HepG2 (cell line): Measurements from ENCODE around the gene COMT. TPM values are rescaled to one million over a fixed set of nuclear protein-coding genes. Genes with fewer than 3 reads are reported as not detected.

Experiments
- ATAC-seq: fragments of 200-7000 bp; cut with Tn5 transposase; 3 replicates; pipeline ENCODE4 v1.9.1; 2020; ENCODE audit warnings: mild to moderate bottlenecking, moderate library complexity
- BruUV-seq: library from RNA; stranded (reverse); fragments of 400-500 nt; replicated peaks from 2 replicates; lab custom pipeline; 2021; lab: Mats Ljungman, UMichigan
- CTCF ChIA-PET: fragments of 300-600 bp; formaldehyde crosslinking; extraction: SDS; loops from one replicate; lab custom pipeline; 2021; ENCODE audit warnings: low total read pairs, inconsistent platforms, low intra/inter-chr PET ratio; lab: Yijun Ruan, JAX
- POLR2A ChIA-PET: fragments of 350-600 bp; sonication (Branson Sonifier 250); formaldehyde crosslinking; loops from one replicate; lab custom pipeline; 2020; ENCODE audit warnings: antibody characterized with exemption, inconsistent platforms; lab: Yijun Ruan, JAX
- DNase-seq: peaks from one replicate; pipeline ENCODE4 v3.0.0-alpha.2; 2015; ENCODE audit warnings: low spot score
- FAIRE-seq: peaks from 3 replicates; lab custom pipeline; 2011; peaks lifted over from hg19 to GRCh38; lab: Jason Lieb, UNC
- H2AFZ ChIP-seq: one replicate; pipeline ENCODE4 v1.6.1; 2011; ENCODE audit warnings: low read length, inconsistent platforms
- H3K27ac ChIP-seq: fragments of 300-600 bp; 3 replicates; pipeline ENCODE4 v1.8.0; 2011; ENCODE audit warnings: mixed run types, mild to moderate bottlenecking, mixed read lengths, low read length, inconsistent platforms; ENCODE audit not compliant: insufficient read depth; ENCODE audit errors: extremely low read length
- H3K27me3 ChIP-seq, 2 experiments: fragments of 200-600 bp in 1 of 2; 2 replicates in 1 of 2; 3 replicates in 1 of 2; pipeline versions ENCODE4 v1.6.0 to v1.8.0; 2011; ENCODE audit warnings: low read length in 2 of 2, mild to moderate bottlenecking in 2 of 2, moderate library complexity in 2 of 2, inconsistent platforms in 1 of 2; ENCODE audit not compliant: insufficient read depth in 2 of 2, control insufficient read depth in 1 of 2
- H3K36me3 ChIP-seq, 2 experiments: fragments of 200-600 bp in 1 of 2; replicated peaks in 1 of 2; 2 replicates in 1 of 2; 3 replicates in 1 of 2; pipeline versions ENCODE4 v1.5.1 to v1.8.0; 2011; ENCODE audit warnings: low read length in 2 of 2, inconsistent platforms in 1 of 2; ENCODE audit not compliant: insufficient read depth in 2 of 2, control insufficient read depth in 1 of 2
- H3K4me1 ChIP-seq: 2 replicates; pipeline ENCODE4 v1.5.1; 2012; ENCODE audit warnings: low read length, inconsistent platforms; ENCODE audit not compliant: insufficient read depth
- H3K4me2 ChIP-seq: 2 replicates; pipeline ENCODE4 v1.6.0; 2011; ENCODE audit warnings: low read depth, low read length, inconsistent platforms
- H3K4me3 ChIP-seq, 3 experiments: fragments of 200-600 bp in 1 of 3; sonication (generic), shearing (Covaris generic) in 1 of 3; replicated peaks in 1 of 3; 2 replicates each; pipeline ENCODE4 v1.5.1; 2011 to 2016; ENCODE audit warnings: low read length in 3 of 3, inconsistent platforms in 2 of 3, low read depth in 2 of 3, mild to moderate bottlenecking in 2 of 3, control low read depth in 1 of 3, mixed read lengths in 1 of 3; ENCODE audit not compliant: insufficient read depth in 1 of 3
- H3K79me2 ChIP-seq: one replicate; pipeline ENCODE4 v1.6.1; 2011; ENCODE audit warnings: low read length, inconsistent platforms; ENCODE audit not compliant: insufficient read depth
- H3K9ac ChIP-seq: 2 replicates; pipeline ENCODE4 v1.6.0; 2011; ENCODE audit warnings: mild to moderate bottlenecking, low read depth, low read length, inconsistent platforms; ENCODE audit not compliant: insufficient read depth
- H3K9me3 ChIP-seq: 2 replicates; pipeline ENCODE4 v1.5.1; 2012; ENCODE audit warnings: mild to moderate bottlenecking, low read length
- H4K20me1 ChIP-seq: 2 replicates; pipeline ENCODE4 v1.6.0; 2011; ENCODE audit warnings: inconsistent platforms, mild to moderate bottlenecking, low read length, moderate library complexity; ENCODE audit not compliant: insufficient read depth
- ATF1 ChIP-seq: IDR thresholded peaks from 2 replicates; pipeline ENCODE4 v1.6.1; 2016; ENCODE audit warnings: mild to moderate bottlenecking, control low read depth
- BRD4 ChIP-seq: sonication (generic); formaldehyde crosslinking; IDR thresholded peaks from 2 replicates; pipeline ENCODE4 v1.4.0; 2020; ENCODE audit warnings: missing genetic modification reagents
- CBX2 ChIP-seq, 2 experiments: fragments of 200-600 bp in 1 of 2; sonication (generic); formaldehyde crosslinking in 1 of 2; IDR thresholded peaks; 2 replicates each; pipeline versions ENCODE4 v1.7.0 to v1.8.1; 2018 to 2022; ENCODE audit warnings: low read depth in 2 of 2, low read length in 1 of 2, mild to moderate bottlenecking in 1 of 2, missing genetic modification reagents in 1 of 2
- DNMT3B ChIP-seq: conservative IDR thresholded peaks from 2 replicates; pipeline ENCODE4 v1.6.1; 2016; ENCODE audit warnings: missing biosample characterization, control low read depth
- ELF1 ChIP-seq: sonication (generic); formaldehyde crosslinking; IDR thresholded peaks from 2 replicates; pipeline ENCODE4 v1.4.0; 2020; ENCODE audit warnings: missing genetic modification reagents
- ESRRA ChIP-seq: sonication (generic); formaldehyde crosslinking; IDR thresholded peaks from 2 replicates; pipeline ENCODE4 v1.5.1; 2020; ENCODE audit warnings: mild to moderate bottlenecking, low read depth, missing genetic modification reagents
- GRHL1 ChIP-seq: sonication (generic); formaldehyde crosslinking; conservative IDR thresholded peaks from 2 replicates; pipeline ENCODE4 v1.8.0; 2022; ENCODE audit warnings: missing genetic modification reagents
- PITX1 ChIP-seq: sonication (generic); formaldehyde crosslinking; IDR thresholded peaks from 2 replicates; pipeline ENCODE4 v1.5.1; 2020; ENCODE audit warnings: mild to moderate bottlenecking, missing genetic modification reagents
- SMAD1 ChIP-seq: sonication (generic); formaldehyde crosslinking; IDR thresholded peaks from 2 replicates; pipeline ENCODE4 v1.4.0; 2020; ENCODE audit warnings: missing genetic modification reagents, low read depth, mild to moderate bottlenecking, borderline replicate concordance
- ZNF101 ChIP-seq: sonication (generic); formaldehyde crosslinking; IDR thresholded peaks from 2 replicates; pipeline ENCODE4 v1.4.0; 2020; ENCODE audit warnings: mild to moderate bottlenecking, low read depth, missing genetic modification reagents, borderline replicate concordance
- ZNF253 ChIP-seq: sonication (generic); formaldehyde crosslinking; IDR thresholded peaks from 2 replicates; pipeline ENCODE4 v1.8.0; 2022; ENCODE audit warnings: mild to moderate bottlenecking, missing genetic modification reagents, borderline replicate concordance
- ZNF430 ChIP-seq: sonication (generic); formaldehyde crosslinking; IDR thresholded peaks from 2 replicates; pipeline ENCODE4 v1.9.0; 2021; ENCODE audit warnings: mild to moderate bottlenecking, missing genetic modification reagents
- ZNF652 ChIP-seq: IDR thresholded peaks from 2 replicates; pipeline ENCODE4 v1.6.1; 2016; ENCODE audit warnings: low read depth, borderline replicate concordance
- ZSCAN22 ChIP-seq: sonication (generic); formaldehyde crosslinking; IDR thresholded peaks from 2 replicates; pipeline ENCODE4 v1.4.0; 2020; ENCODE audit warnings: mild to moderate bottlenecking, missing genetic modification reagents
- ZUFSP ChIP-seq: sonication (generic); formaldehyde crosslinking; IDR thresholded peaks from 2 replicates; pipeline ENCODE4 v1.9.0; 2021; ENCODE audit warnings: missing genetic modification reagents, mild to moderate bottlenecking, borderline replicate concordance
- WGBS: methylation state at CpG from one replicate; pipeline ENCODE4 v1.1.6; 2017; ENCODE audit warnings: low lambda C conversion rate; 5-methylcytosine and 5-hydroxymethylcytosine counted together
- in situ Hi-C: cut with HindIII; loops from 2 replicates; pipeline ENCODE4 v1.10.0; 2017; ENCODE audit warnings: low pct_unique_long_range_greater_than_20kb; ENCODE audit not compliant: extremely low pct_ligation_motif_present
- intact Hi-C: fragments of 100-400 bp; cut with micrococcal nuclease; formaldehyde crosslinking; loops from one replicate; pipeline ENCODE4 v1.10.0; 2022; ENCODE audit not compliant: unreplicated experiment
- polyA plus RNA-seq, 8 experiments: library from polyadenylated mRNA; depleted of rRNA in 3 of 8; stranded (reverse) in 7 of 8; unstranded in 1 of 8; fragments of >200 nt; fragmentation: Illumina TruSeq in 4 of 8; extraction: Trizol in 4 of 8; gene quantifications; 2 replicates each; pipeline versions ENCODE4 v1.2.1 to v1.2.3, GENCODE V29; 2011 to 2016; ENCODE audit warnings: low read depth in 4 of 8, missing spikeins in 1 of 8, mixed read lengths in 1 of 8; ENCODE audit not compliant: insufficient read depth in 1 of 8
- total RNA-seq, 5 experiments: library from RNA; depleted of rRNA; stranded (reverse); fragments of >200 nt; fragmentation: Illumina TruSeq; extraction: Trizol; gene quantifications; 2 replicates each; pipeline ENCODE4 v1.2.3, GENCODE V29; 2016; ENCODE audit warnings: low read depth in 1 of 5
- TF ChIP-seq, protein P1 (sequence below): fragments of 450-650 bp; IDR thresholded peaks from 2 replicates; pipeline ENCODE4 v1.6.1; 2016
- TF ChIP-seq, protein P2 (sequence below): sonication (generic); formaldehyde crosslinking; IDR thresholded peaks from 2 replicates; pipeline ENCODE4 v1.8.0; 2022; ENCODE audit warnings: mild to moderate bottlenecking, missing genetic modification reagents, borderline replicate concordance

COMT gene
- total and polyA plus RNA-seq, 2 of the 13 experiments (the other 11 are each of a cell fraction or from before 2014, with no cell fraction given), result 156 to 162 TPM

DNA sequence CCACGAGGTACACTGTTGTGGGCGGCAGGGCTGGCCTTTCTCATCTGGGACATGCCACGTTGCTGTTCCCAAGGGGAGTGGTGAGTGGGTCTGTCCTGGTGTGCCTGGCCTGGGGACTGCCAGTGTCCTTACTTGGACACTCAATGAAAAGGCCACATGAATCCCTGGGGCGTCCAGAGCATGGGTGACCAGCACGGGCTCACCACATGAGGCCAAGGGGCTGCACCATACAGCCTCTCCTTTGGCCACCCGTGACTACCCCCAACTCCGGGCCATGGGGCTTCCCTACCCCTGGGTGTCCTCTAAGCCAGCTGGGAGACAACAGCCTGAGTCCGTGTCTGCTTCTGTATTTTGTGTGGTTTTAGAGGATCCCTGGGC, 20.3 kb downstream of the COMT start (continued):
- TF ChIP-seq, protein P1, sequence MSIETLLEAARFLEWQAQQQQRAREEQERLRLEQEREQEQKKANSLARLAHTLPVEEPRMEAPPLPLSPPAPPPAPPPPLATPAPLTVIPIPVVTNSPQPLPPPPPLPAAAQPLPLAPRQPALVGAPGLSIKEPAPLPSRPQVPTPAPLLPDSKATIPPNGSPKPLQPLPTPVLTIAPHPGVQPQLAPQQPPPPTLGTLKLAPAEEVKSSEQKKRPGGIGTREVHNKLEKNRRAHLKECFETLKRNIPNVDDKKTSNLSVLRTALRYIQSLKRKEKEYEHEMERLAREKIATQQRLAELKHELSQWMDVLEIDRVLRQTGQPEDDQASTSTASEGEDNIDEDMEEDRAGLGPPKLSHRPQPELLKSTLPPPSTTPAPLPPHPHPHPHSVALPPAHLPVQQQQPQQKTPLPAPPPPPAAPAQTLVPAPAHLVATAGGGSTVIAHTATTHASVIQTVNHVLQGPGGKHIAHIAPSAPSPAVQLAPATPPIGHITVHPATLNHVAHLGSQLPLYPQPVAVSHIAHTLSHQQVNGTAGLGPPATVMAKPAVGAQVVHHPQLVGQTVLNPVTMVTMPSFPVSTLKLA, result no peak
- TF ChIP-seq BRD4 (CRISPR knock-in tag) (no peak), ESRRA (CRISPR knock-in tag) (no peak), GRHL1 (CRISPR knock-in tag) (no peak), ZNF430 (CRISPR knock-in tag) (no peak), ZNF253 (CRISPR knock-in tag) (no peak), PITX1 (0 out of 2 replicates have a peak, but pooled peaks have one; percentile 11), ZNF101 (no peak), ELF1 (no peak)

- peak; percentile 64 for ATAC-seq
- ChIA-PET CTCF (interaction anchor here (1.0 kb wide), 1 partner anchor 9 kb away, joined by 3 read pairs; no protein-coding TSS in a partner anchor), POLR2A (interaction anchor here (0.7 to 1.8 kb wide), 10 partner anchors 9 to 155 kb away, joined by 3 to 15 read pairs (median 6); partner anchors contain the start of genes COMT, DGCR8, TANGO2 and TRMT2A)
- no TSS peak for BruUV-seq
- FAIRE-seq, result no peak
- peak; percentile 84 for DNase-seq
- Histone ChIP-seq H3K27ac (peak overlapping the region; percentile 99), H3K4me1 (peaks cover 75% of the 10 kb centered on the region), H2AFZ (no peak overlapping the region), H3K9me3 (no peaks in the 10 kb centered on the region), H3K36me3 (peaks cover 8 to 30% of the 10 kb centered on the region in 2 experiments; a peak in 3 of 5 replicates), H4K20me1 (no peaks in the 10 kb centered on the region; the same call in 1 of the 2 replicates), H3K9ac (peak overlapping the region; percentile 77), H3K4me3 (peak overlapping the region; percentile 44 to 75 (median 47); a peak in 5 of 6 replicates), H3K27me3 (no peaks in the 10 kb centered on the region), H3K79me2 (peaks cover 12% of the 10 kb centered on the region), H3K4me2 (peak overlapping the region; percentile 96)
- 16% methylated on average over 6 of the region's 22 CpGs for WGBS
- intact Hi-C loops (no loop called here), in situ Hi-C loops (no loop called here)
- TF ChIP-seq ATF1 (no peak), DNMT3B (CRISPR knock-in tag) (no peak), ZSCAN22 (CRISPR knock-in tag) (no peak), SMAD1 (CRISPR knock-in tag) (no peak), CBX2 (IDR thresholded peaks at IDR 0.05; ENCODE audit: low read depth, low read length) (no peak), CBX2 (CRISPR knock-in tag; IDR thresholded peaks at IDR 0.05; ENCODE audit: low read depth) (no peak), ZNF652 (no peak), ZUFSP (no peak)
- TF ChIP-seq, protein P2, sequence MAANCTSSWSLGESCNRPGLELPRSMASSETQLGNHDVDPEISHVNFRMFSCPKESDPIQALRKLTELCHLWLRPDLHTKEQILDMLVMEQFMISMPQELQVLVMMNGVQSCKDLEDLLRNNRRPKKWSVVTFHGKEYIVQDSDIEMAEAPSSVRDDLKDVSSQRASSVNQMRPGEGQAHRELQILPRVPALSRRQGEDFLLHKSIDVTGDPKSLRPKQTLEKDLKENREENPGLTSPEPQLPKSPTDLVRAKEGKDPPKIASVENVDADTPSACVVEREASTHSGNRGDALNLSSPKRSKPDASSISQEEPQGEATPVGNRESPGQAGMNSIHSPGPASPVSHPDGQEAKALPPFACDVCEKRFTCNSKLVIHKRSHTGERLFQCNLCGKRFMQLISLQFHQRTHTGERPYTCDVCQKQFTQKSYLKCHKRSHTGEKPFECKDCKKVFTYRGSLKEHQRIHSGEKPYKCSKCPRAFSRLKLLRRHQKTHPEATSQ, result no peak
Measured at GRCh38 chr22:19962246-19962908, 20.8 kb downstream of the COMT start.
